ENCODE measurements around the gene CDHR3.

The CDHR3 gene

GRCh38 chr7:106050746-106051117 is 87.7 kb downstream of the CDHR3 start:
- no peak for DNase-seq (ENCODE audit: low read depth)

- DNase-seq (ENCODE audit: low read depth), result no peak
Measured at GRCh38 chr7:106052681-106053080, 89.6 kb downstream of the CDHR3 start.

GRCh38 chr7:106053109-106053508 is 90.0 kb downstream of the CDHR3 start:
- DNase-seq (ENCODE audit: low read depth), result no peak

GRCh38 chr7:106054156-106054910 is 91.3 kb downstream of the CDHR3 start:
- no peak for DNase-seq (ENCODE audit: low read depth)

- DNase-seq (ENCODE audit: low read depth), result no peak
Measured at GRCh38 chr7:106054971-106055532, 92.0 kb downstream of the CDHR3 start.

GRCh38 chr7:106056513-106057203 is 93.6 kb downstream of the CDHR3 start:
- peak; percentile 54 for DNase-seq (ENCODE audit: low read depth)

- no peak for DNase-seq (ENCODE audit: low read depth)
Measured at GRCh38 chr7:106057204-106057961, 94.3 kb downstream of the CDHR3 start.

GRCh38 chr7:106057962-106058927 is 95.2 kb downstream of the CDHR3 start:
- no peak for DNase-seq (ENCODE audit: low read depth)

- no peak for DNase-seq (ENCODE audit: low read depth)
Measured at GRCh38 chr7:106058928-106059324, 95.9 kb downstream of the CDHR3 start.

GRCh38 chr7:106059556-106059955 is 96.5 kb downstream of the CDHR3 start:
- no peak for DNase-seq (ENCODE audit: low read depth)

GRCh38 chr7:106060394-106060920 is 97.4 kb downstream of the CDHR3 start:
- no peak for DNase-seq (ENCODE audit: low read depth)

- DNase-seq (ENCODE audit: low read depth), result no peak
Measured at GRCh38 chr7:106061301-106061979, 98.4 kb downstream of the CDHR3 start.

GRCh38 chr7:106062006-106062405 is 98.9 kb downstream of the CDHR3 start:
- no peak for DNase-seq (ENCODE audit: low read depth)

- no peak for DNase-seq (ENCODE audit: low read depth)
Measured at GRCh38 chr7:106062521-106062931, 99.5 kb downstream of the CDHR3 start.

GRCh38 chr7:106063024-106063423 is 100.0 kb downstream of the CDHR3 start:
- DNase-seq (ENCODE audit: low read depth), result no peak

- no peak for DNase-seq (ENCODE audit: low read depth)
Measured at GRCh38 chr7:106063692-106064091, 100.6 kb downstream of the CDHR3 start.

- no peak for DNase-seq (ENCODE audit: low read depth)
Measured at GRCh38 chr7:106064316-106064715, 101.3 kb downstream of the CDHR3 start.

- DNase-seq (ENCODE audit: low read depth), result no peak
Measured at GRCh38 chr7:106064771-106065574, 101.9 kb downstream of the CDHR3 start.
